ENCODE data around the gene FOXK2.

DNA sequence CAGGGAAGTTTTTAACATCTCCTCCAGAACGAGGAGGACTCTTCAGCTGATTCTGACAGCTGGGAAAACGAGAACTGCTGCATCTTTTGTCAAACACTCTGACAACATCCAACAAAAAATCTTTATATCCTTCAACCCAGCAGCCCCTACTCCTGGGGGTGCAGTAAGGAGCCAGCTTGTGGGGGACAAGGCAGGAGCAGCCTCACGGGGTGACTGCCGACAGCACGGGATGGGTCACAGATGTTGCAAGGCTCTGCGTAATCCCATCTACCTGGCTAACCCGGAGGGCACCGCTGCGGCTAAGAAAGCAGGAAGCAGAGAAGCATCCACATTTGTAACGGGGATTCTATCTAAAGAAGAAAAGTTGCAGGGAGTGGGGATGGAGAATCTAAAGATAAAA lies 100.1 kb downstream of the FOXK2 start:
- TF ChIP-seq, protein P1, sequence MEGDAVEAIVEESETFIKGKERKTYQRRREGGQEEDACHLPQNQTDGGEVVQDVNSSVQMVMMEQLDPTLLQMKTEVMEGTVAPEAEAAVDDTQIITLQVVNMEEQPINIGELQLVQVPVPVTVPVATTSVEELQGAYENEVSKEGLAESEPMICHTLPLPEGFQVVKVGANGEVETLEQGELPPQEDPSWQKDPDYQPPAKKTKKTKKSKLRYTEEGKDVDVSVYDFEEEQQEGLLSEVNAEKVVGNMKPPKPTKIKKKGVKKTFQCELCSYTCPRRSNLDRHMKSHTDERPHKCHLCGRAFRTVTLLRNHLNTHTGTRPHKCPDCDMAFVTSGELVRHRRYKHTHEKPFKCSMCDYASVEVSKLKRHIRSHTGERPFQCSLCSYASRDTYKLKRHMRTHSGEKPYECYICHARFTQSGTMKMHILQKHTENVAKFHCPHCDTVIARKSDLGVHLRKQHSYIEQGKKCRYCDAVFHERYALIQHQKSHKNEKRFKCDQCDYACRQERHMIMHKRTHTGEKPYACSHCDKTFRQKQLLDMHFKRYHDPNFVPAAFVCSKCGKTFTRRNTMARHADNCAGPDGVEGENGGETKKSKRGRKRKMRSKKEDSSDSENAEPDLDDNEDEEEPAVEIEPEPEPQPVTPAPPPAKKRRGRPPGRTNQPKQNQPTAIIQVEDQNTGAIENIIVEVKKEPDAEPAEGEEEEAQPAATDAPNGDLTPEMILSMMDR (IDR thresholded peaks at IDR 0.05): no peak
- no peak for TF ChIP-seq POLR2A (IDR thresholded peaks at IDR 0.05)
